Measurements from ENCODE around the gene CCDC88B.

Gene CCDC88B

GRCh38 chr11:64348383-64349024 is 8.5 kb downstream of the CCDC88B start:
- no peaks in the 10 kb centered on the region for H4K20me1 ChIP-seq (ENCODE audit: low read depth, low read length)
- no peak overlapping the region for H3K4me3 ChIP-seq (ENCODE audit: insufficient read depth, low read length, poor library complexity, severe bottlenecking)
- no peak overlapping the region for H3K27ac ChIP-seq (ENCODE audit: low read depth, low read length)
- no peaks in the 10 kb centered on the region for H3K9me3 ChIP-seq (ENCODE audit: insufficient read depth, low read length)
- H3F3A ChIP-seq (ENCODE audit: insufficient read depth): no peaks in the 10 kb centered on the region
- no peaks in the 10 kb centered on the region for H3K79me2 ChIP-seq (ENCODE audit: insufficient read depth, low read length)
- H3K9me2 ChIP-seq (replicated peaks; ENCODE audit: insufficient read depth, low read length): no peaks in the 10 kb centered on the region
- H3K27me3 ChIP-seq (ENCODE audit: low read length): no peaks in the 10 kb centered on the region
- TF ChIP-seq CTCF (IDR thresholded peaks at IDR 0.05; ENCODE audit: insufficient read depth, low read length, poor library complexity, severe bottlenecking): no peak
- TF ChIP-seq EZH2phosphoT487 (conservative IDR thresholded peaks at IDR 0.05; ENCODE audit: low read length): no peak
- H3K4me2 ChIP-seq (ENCODE audit: low read depth, low read length, poor library complexity, severe bottlenecking): no peak overlapping the region
- H3K9ac ChIP-seq (ENCODE audit: low read length): no peak overlapping the region
- H3K36me3 ChIP-seq (ENCODE audit: low read length): no peaks in the 10 kb centered on the region
- H2AFZ ChIP-seq (ENCODE audit: low read depth, low read length, severe bottlenecking): no peak overlapping the region

- no peak overlapping the region for H3K27ac ChIP-seq (ENCODE audit: low read depth, low read length)
- no peak overlapping the region for H2AFZ ChIP-seq (ENCODE audit: low read depth, low read length, severe bottlenecking)
- no peak overlapping the region for H3K4me2 ChIP-seq (ENCODE audit: low read depth, low read length, poor library complexity, severe bottlenecking)
- no peaks in the 10 kb centered on the region for H4K20me1 ChIP-seq (ENCODE audit: low read depth, low read length)
- H3K27me3 ChIP-seq (ENCODE audit: low read length): no peaks in the 10 kb centered on the region
- H3K9me2 ChIP-seq (replicated peaks; ENCODE audit: insufficient read depth, low read length): no peaks in the 10 kb centered on the region
- TF ChIP-seq CTCF (IDR thresholded peaks at IDR 0.05; ENCODE audit: insufficient read depth, low read length, poor library complexity, severe bottlenecking): no peak
- no peak for TF ChIP-seq EZH2phosphoT487 (conservative IDR thresholded peaks at IDR 0.05; ENCODE audit: low read length)
- no peaks in the 10 kb centered on the region for H3K79me2 ChIP-seq (ENCODE audit: insufficient read depth, low read length)
- no peaks in the 10 kb centered on the region for H3K36me3 ChIP-seq (ENCODE audit: low read length)
- no peak overlapping the region for H3K4me3 ChIP-seq (ENCODE audit: insufficient read depth, low read length, poor library complexity, severe bottlenecking)
- H3K9me3 ChIP-seq (ENCODE audit: insufficient read depth, low read length): no peaks in the 10 kb centered on the region
- no peak overlapping the region for H3K9ac ChIP-seq (ENCODE audit: low read length)
- H3F3A ChIP-seq (ENCODE audit: insufficient read depth): no peaks in the 10 kb centered on the region
Measured at GRCh38 chr11:64349025-64349387, 9.0 kb downstream of the CCDC88B start.

DNA sequence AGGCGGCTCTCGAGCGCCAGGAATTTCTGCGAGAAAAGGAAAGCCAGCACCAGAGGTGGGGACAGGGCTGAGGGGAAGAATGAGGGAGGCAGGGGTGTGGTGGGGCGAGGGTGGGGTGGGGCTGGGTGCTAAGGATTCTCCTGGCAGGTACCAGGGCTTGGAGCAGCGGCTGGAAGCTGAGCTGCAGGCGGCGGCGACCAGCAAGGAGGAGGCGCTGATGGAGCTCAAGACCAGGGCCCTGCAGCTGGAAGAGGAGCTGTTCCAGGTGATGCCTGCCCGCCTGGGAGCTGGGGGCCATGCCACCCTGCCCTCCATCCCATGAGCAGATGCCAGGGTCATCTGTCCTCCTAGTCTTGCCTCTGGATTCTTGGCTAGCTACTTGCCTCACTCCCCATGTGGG is 9.4 kb downstream of the CCDC88B start:
- Histone ChIP-seq H2AFZ (ENCODE audit: low read depth, low read length, severe bottlenecking) (no peak overlapping the region), H3K27ac (ENCODE audit: low read depth, low read length) (no peak overlapping the region)
- TF ChIP-seq EZH2phosphoT487 (conservative IDR thresholded peaks at IDR 0.05; ENCODE audit: low read length): no peak
- TF ChIP-seq CTCF (IDR thresholded peaks at IDR 0.05; ENCODE audit: insufficient read depth, low read length, poor library complexity, severe bottlenecking): no peak

More for the DNA sequence above, 9.4 kb downstream of the CCDC88B start:
- Histone ChIP-seq H3K27me3 (ENCODE audit: low read length) (no peaks in the 10 kb centered on the region), H3F3A (ENCODE audit: insufficient read depth) (no peaks in the 10 kb centered on the region), H4K20me1 (ENCODE audit: low read depth, low read length) (no peaks in the 10 kb centered on the region), H3K79me2 (ENCODE audit: insufficient read depth, low read length) (no peaks in the 10 kb centered on the region), H3K9me2 (replicated peaks; ENCODE audit: insufficient read depth, low read length) (no peaks in the 10 kb centered on the region), H3K4me2 (ENCODE audit: low read depth, low read length, poor library complexity, severe bottlenecking) (no peak overlapping the region), H3K9ac (ENCODE audit: low read length) (no peak overlapping the region), H3K36me3 (ENCODE audit: low read length) (no peaks in the 10 kb centered on the region), H3K9me3 (ENCODE audit: insufficient read depth, low read length) (no peaks in the 10 kb centered on the region), H3K4me3 (ENCODE audit: insufficient read depth, low read length, poor library complexity, severe bottlenecking) (no peak overlapping the region)

Data from SU-DHL-6 (cell line).